Measurements from ENCODE around the gene THAP7. TPM values are rescaled to one million over a fixed set of nuclear protein-coding genes. Genes with fewer than 3 reads are reported as not detected.

THAP7 gene
- total RNA-seq, 2 experiments from 2014 or later = 20.4 to 21.2 TPM

Small RNA genes within 50 kb of the gene (microRNA-seq; reads per million reads assigned to microRNA genes)
- not detected for gene MIR649 (ENCODE audit: borderline microRNAs expressed, borderline replicate concordance)

Other genes with a start within 250 kb of the THAP7 start
- gene SERPIND1, start 228.0 kb downstream of the THAP7 start, total RNA-seq = not detected
- gene PI4KA, start 143.3 kb downstream of the THAP7 start, total RNA-seq = 10 to 100 TPM; 55.0 to 63.7 TPM
- 10 to 100 TPM; 22.1 to 24.2 TPM for gene SNAP29, start 143.1 kb downstream of the THAP7 start, total RNA-seq
- gene CRKL, start 84.7 kb downstream of the THAP7 start, total RNA-seq = 10 to 100 TPM; 60.5 to 62.2 TPM
- under 1 TPM; 0.07 to 0.10 TPM for gene AIFM3, start 34.9 kb downstream of the THAP7 start, total RNA-seq
- 10 to 100 TPM; 23.1 to 27.4 TPM for gene LZTR1, start 19.8 kb downstream of the THAP7 start, total RNA-seq
- under 1 TPM in 1 of 2 experiments, not detected in 1; 0.12 TPM for gene P2RX6, start 13.0 kb upstream of the THAP7 start, total RNA-seq
- gene SLC7A4, start 30.4 kb upstream of the THAP7 start, total RNA-seq = not detected
- gene LRRC74B, start 43.8 kb upstream of the THAP7 start, total RNA-seq = not detected

All from activated naive CD4-positive, alpha-beta T cell treated with anti-CD3 and anti-CD28 coated beads for 36 hours (primary cell).